GM18873 (cell line): ENCODE measurements around the gene MRPS15.
"Not testable (repeated sequence)": the region's sequence is repeated elsewhere in the genome, so short reads cannot be mapped to it uniquely, and the experiment has no call there.

Experiments used
- ATAC-seq: cut with Tn5 transposase; IDR thresholded peaks from one replicate; pipeline ENCODE4 v1.9.1; 2021; ENCODE audit warnings: mild to moderate bottlenecking, moderate library complexity, moderate number of reproducible peaks; ENCODE audit not compliant: unreplicated experiment, low FRiP score

MRPS15 gene

DNA sequence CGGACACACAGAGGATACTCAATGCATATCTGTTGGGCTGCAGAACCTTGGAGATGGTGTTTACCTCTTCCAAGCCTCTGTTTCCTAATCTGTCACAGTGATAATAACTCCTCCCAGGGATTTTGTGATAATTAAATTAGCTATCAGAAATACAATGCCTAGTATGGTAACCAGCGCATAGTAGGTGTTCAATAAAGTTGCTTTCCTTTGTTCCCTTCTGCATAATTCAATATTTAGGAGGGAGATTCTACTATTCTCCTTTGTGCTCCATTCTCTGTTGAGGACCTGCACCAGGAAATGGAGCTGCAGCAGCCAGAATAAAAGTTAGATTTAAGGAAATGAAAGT, 21.9 kb upstream of the MRPS15 start:
- ATAC-seq, result no peak

DNA sequence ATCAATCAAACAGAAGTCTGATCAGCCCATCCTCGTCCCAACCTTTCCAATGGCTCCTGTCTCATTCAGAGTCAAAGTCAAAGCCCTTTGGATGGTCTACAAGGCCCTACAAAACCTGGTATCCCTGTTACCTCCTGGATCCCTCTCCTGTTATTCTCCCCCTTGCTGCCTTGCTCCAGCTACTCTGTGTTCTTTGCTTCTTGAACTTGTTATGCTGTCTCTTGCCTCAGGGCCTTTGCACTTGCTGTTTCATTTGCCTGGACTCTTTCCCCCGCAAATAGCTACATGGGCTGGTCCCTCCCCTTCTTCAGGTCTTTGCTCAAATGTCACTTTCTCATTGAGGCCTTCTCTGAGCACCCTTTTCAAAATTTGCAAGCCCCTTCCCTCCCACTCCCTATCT, 19.9 kb upstream of the MRPS15 start:
- no peak for ATAC-seq

DNA sequence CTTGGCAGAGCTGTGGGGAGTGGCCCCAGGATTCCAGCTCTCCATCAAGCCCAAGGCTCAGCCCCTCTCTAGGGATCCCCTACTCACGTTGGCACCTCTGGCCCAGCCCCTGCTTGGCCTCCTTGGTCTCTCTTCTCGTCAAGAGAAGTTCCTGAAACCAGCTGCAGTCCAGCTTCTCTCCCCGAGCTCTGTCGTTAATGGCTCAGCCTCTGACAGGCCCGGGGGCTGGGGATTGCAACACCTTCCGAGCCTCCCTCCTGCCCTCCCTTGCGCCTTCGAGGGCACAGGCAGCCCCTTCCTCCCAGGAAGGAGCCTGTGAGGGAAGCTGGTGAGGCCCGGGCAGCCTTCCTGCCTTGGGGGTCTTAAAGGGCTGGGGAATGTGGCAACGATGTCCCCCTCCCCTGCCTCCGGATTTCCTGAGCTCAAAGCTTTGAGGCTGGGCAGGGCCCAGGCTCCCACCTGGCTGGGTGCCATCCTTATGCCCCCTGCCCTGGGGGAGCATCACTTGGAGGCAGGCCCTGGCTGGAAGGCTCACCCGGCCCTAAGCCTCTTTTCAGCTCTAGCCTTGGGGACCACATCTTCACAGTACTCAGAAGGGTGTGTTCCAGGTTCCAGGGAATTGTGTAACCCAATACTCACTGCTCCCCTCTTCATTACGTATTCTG, 18.7 kb upstream of the MRPS15 start, which contains the start of gene CSF3R:
TSS of gene CSF3R (minus strand) at position 190 of the 665 bp plus-strand sequence. CDS start 3,417 bp downstream, outside the sequence.
- ATAC-seq, result no peak

DNA sequence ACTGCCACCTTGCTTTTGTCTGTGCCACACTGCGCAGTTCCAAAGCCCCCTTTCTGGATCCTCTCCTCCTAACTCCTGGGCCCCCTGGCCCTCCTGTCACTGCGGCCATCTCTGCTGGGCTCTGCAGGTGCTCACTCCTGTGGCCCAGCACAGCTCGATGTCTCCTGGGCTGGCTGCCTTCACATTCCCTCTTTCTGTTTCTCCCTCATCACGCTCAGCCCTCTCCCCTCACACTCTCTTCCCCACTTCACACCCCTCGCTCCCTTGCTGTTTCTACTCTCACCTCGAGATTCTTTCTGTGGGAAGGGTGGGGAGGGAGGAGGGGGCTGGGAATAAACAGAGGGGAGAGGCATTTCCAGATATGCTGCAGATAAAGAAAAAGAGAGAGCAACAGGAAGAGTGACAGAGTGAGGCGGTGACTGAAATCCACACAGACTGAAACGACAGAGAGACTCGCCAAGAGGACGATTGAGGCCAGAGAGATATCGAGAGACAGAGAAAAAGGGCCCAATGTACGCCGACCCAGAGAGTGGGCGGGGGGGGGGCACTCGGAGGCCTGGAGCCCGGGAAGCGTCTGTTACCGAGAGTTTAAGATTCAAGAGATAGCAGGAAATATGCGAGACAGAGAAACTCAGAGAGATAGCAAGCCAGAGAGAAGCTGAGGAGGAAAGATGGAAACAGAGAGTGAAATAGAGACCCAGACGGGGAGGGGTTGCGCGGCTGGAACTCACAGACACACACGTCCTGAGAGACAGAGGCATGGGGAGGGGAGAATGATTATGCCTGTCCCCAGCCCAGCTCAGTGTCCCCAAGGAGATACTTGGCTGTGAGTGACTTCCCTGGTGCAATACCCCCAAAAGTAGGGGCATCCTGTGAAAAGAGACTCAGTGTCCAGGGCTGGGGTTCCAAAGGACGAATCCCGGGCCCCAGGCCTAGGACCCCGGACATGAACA, 17.9 kb upstream of the MRPS15 start:
- ATAC-seq, result no peak

DNA sequence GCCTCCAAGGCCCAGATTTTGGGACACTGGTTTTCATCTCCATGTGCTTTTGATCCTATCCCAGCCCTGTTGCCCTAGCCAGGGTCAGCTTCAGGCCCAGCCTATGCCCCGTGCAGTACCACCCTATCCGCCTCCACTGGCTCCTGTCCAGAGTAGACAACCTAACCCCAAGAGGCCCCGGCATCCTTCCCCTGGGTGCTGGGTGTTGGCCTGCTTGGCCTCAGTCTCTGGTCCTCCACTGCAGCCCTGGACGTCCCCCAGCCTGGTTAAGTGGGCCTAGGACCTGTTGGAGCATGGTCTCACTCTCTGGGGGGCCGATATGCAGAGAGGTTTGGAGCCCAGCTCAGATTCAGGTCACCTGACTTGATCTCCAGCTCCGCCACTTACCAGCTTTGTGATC, 16.9 kb upstream of the MRPS15 start:
- no peak for ATAC-seq

DNA sequence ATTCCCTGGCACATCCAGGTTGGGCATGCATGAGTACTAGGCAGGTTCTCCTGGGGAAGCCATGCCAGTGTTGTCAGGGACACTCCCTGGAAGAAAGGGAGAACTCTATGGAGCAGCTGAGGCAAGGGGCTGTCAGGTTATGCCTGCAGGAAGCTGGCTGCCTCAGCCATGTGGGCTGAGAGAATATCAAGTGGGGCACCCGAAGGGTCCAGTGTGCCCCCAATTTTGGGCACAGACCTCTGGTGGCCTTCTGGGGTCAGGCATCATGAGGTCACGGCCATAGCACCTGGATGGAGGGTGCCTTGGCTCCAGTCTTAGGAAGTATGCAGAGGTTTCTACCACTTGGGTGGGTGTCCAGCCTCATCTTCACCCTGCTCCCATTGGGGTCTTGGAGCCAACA, 16.0 kb upstream of the MRPS15 start:
- no peak for ATAC-seq

DNA sequence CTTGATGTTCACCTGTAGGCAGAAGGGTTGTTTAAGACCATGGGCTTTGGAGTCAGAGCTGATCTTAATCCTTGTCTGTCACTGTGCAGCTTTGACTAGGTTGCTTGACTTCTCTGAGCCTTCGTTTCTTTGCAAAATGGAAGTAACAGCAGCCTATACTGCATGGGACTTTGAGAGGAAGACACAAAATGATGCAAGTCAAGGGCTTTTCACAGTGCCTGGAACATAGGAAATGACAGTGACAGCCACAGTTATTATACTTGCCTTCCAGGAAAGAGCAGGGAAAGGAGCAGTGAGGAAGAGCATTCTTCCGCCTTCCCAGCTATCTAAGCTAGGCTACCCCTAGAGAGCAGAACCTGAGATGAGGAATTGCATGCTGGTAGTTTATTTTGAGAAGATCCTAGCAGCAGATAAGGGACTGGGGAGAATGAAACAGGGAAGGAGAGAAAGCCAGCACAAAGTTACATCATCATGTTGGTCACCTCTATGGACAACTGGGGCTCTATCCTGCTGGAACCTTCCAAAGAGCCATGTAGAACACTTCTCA, 15.4 kb upstream of the MRPS15 start:
- no peak for ATAC-seq

DNA sequence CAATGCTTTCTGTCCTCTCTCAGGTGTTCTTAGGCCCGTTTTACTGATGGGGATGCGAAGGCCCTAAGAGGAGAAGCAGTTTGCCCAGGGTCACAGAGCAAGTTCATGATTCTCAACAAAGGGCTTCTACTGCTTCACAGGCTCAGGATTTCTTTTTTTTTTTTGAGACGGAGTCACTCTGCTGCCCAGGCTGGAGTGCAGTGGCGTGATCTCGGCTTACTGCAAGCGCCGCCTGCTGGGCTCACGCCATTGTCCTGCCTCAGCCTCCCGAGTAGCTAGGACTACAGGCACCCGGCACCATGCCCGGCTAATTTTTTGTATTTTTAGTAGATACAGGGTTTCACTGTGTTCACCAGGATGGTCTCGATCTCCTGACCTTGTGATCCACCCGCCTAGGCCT, 13.4 kb upstream of the MRPS15 start:
- not testable (repeated sequence) for ATAC-seq

DNA sequence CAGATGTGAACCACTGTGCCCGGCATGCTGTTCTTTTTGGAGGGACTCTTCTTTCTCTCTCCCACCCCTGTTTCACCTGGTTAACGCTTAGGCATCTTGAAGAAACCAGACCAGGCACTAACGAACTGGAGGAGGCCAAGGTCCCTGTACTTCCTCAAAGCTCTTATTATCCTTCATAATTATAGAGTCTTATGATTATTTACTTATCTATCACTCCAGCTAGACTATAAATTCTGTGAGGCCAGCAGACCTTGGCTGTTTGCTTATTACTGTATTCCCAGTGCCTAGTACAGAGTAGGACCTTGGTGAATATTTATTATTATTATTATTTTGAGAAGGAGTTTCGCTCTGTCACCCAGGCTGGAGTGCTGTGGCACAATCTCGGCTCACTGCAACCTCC, 12.8 kb upstream of the MRPS15 start:
- no peak for ATAC-seq

DNA sequence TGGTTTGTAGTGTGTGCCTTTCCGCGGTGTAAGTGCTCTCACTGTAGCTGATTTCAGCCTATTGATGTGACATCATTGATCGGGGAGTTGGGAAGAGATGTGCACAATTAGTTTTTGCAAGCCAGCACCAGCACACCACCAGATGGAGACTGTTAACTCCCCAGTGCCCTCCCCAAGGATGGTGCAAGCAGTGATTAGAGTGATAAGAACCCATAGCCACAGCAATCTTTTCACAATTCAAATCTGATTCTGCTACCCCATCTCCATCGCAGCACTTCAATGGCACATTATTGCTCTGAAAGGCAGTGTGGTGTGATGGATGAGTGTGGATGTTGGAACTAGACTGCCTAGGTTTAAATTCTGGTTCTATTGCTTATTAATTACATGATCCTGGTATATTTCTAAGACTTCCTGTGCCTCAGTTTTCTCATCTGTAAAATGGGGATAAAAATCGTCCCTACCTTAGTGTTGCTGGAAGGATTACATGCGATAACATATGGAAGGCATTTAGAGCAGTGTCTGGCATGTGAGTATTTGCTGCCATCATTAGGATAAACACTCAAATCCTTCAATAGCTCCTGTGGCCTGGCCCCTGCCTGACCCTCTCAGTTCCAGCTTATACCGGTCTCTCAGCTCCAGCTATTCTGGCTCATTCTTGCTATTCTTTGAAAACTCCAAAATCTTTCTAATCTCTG, 11.9 kb upstream of the MRPS15 start:
- no peak for ATAC-seq

DNA sequence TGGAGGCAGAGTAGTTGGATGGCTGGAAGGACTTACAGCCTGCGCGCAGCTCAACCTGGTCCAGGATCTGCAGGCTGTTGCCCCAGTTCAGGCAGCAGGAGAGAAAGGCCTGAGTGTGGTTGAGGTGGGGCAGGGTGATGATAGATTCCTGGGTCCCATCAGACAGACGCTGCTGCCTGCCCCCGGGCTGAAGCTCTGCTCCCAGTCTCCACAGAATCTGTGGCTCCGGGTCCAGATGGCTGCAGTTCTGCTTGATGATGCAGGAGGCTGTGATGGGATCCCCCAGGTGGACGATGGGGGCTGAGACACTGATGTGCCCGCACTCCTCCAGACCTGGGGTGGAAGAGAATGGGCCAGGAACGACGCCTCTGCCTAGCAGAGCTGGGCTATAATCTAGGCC, 11.2 kb upstream of the MRPS15 start:
- no peak for ATAC-seq

DNA sequence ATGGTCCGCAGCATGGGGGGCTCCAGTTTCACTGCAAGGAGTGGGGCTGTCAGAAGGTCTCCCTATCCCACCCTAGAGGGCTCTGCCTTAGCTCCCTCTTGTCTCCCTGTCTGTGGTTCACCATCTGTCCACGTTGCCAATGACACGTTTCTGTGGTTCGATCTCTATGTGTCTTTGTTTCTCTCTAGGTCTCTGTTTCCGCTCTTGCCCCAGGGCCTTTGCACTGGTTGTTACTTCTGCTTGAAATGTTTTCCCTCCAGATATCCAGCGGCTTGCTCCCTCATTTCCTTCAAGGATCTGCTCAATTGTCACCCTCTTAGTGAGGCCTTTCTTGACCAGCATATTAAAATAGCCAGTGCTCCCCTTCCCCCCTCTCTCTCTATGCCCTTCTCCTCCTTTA, 8.5 kb upstream of the MRPS15 start:
- ATAC-seq, result no peak

DNA sequence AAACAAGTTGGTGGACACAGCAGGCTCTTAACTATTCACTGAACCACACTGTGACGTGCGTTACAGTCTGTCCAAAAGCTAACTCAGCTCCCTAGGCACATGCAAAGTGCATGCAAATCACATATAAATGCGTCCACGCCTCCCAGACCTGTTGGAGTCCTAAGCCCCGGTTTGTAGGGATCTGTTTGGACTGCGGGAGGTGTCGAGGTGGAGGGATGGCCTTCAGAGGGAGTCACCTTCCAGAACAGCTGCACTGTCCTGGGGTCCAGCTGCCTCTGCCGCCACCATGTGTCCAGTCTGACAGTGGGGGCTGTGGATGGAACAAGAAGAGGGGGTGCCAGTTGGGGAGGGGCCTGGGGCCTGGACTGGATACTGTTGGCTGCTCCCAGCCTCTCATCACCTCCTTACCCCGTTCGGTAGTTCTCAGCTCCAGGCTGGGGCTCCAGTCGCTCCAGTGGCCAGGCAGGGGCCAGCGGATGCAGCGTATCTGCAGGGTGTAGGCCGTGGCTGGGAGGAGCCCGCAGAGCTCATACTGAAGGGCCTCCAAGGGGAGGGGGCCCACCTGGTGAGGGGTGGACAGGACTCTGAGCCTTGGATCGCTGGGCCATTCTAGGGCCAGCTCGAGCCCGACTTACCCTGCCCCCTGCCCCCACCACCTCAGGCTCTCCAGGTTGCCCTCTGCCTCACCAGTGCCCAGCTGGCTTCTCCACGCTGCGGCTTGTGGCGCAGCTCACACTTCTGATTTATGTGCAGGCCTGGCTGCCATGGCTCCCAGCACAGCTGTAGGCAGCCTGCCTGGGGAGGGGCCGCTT, 7.9 kb upstream of the MRPS15 start:
- no peak for ATAC-seq

DNA sequence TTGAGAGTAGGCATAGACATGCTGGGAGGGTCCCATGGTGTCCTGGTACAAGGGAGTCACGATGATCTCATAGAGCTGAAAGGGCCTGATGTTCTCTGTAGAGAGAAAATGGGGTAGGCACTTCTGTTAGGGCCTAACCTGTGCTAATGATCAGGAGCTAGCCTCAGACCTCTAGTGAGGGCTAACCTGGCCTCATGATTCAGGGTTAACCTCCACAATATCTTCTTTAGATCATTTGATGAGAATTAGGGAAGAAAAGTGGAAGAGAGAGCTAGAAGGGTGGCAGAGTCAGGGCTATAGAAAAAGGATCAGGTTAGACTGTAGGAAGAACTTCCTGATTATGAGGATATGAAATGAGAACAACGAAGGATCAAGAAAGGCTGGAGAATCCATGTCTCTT, 5.0 kb upstream of the MRPS15 start:
- no peak for ATAC-seq

DNA sequence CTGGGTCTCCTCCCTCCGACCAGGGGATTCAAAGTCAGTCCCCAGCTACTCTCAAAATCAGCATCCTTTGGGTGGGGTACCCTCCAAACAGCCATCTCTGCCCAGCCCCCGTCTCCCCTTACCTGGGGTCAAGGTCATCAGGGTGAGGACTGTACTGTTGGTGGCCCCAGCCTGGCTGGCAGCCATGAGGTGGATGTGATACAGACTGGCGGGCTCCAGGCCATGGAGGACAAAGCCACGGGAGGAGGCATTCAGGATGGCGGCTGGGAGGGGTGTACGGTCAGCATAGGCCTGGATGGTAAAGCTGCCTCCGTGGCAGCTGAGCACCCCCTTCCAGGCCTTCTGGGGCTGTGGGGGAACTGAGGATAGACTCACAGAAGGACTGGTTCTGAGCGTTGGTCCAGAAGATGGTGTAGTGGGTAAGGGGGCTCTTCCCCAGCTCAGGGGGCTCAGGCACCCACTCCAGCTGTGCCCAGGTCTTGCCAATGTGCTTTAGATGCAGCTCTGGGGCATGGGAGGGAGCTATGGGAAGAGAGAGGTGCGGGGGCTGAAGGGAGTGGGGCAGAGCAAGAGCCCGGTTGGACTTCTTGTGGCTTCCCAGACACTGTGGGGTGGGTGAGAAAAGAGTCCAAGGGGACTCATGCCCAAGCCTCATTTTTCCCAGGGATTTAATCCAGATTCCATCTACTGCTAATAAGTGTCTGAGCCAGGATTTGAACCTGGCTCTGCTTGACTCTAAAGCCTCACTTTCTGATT, 3.7 kb upstream of the MRPS15 start:
- ATAC-seq, result no peak

DNA sequence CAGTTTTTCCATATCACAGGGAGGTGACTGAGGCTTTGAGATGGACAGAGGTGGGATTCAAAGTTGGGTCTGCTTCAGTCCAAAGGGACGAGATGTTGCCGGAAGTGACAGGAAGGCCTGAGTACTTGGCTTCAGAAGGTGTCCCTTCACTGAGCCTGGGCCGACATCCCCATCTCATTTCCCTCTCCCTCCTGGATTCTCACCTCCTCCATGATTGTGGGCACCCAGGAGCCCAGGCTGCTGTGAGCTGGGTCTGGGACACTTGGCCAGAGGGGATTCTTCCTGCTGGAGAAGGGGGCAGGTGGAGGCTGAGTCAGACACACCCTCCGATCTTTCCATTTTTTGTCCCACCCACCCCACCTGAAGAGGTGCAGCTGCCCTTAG, 2.8 kb upstream of the MRPS15 start:
- ATAC-seq, result no peak

DNA sequence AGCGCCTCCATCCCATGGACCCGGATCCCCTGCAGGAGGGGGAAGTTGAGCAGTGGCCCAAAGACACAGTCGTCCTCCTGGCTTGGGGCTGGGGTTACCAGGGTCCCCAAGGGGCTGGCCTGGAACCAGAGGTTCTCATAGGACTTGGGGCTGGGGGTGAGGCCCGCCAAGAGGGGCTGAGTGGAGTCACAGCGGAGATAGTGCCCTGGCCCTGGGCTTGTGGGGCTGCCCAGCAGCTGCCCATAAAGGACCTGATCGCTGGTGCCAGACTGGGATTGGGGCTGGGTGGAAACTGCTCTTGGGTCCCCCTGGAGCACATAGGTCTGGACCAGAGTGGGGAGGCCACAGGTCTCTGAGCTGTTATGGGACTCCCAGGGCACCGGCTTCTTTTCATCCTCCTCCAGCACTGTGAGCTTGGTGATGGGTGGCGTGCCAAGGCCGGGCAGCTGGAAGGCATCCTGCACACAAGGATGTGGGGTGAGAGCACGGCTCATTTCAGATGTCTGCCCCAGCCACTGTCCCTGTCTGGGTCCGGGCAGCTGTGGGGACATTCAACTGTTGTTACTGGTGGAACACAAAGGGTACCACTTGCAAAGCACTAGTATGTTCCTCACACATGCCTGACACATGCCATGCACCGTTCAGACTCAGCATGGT, 2.3 kb upstream of the MRPS15 start:
- ATAC-seq, result no peak

DNA sequence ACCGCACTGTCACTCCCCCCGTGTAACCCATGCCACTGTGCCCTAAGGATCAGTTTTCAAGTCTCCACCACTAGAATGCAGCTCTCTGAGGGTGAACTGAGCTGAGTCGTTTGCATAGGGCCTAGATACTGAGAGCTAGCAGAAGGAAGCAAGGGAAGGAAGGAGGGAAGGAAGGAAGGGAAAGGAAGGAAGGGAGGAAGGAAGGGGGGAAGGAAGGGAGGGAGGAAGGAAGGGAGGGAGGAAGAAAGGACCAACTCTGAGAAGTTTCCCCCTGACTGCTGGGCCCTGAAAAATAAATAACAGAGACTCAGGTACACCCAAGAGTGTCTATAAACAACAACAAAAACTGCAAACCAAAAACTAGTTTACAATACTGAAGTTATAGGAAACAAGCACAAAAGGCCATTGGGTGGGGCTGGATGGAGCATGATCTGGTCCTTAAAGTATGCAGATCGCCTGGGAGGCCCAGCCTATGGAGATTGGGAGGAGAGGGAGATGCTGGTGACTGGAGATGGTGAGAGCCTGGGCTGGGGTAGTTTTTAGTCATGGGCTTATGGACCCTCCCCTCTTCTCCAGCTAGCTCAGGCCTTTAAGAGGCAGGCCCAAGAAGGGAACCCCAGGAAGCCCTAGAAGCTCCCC, 1.7 kb upstream of the MRPS15 start:
- ATAC-seq, result no peak
